Islet precursor cell (in vitro differentiated cells): ENCODE data around the gene LRPAP1.

Experiments used
- DNase-seq: peaks from one replicate; pipeline ENCODE4 v3.0.0-alpha.2; 2018

The LRPAP1 gene

DNA sequence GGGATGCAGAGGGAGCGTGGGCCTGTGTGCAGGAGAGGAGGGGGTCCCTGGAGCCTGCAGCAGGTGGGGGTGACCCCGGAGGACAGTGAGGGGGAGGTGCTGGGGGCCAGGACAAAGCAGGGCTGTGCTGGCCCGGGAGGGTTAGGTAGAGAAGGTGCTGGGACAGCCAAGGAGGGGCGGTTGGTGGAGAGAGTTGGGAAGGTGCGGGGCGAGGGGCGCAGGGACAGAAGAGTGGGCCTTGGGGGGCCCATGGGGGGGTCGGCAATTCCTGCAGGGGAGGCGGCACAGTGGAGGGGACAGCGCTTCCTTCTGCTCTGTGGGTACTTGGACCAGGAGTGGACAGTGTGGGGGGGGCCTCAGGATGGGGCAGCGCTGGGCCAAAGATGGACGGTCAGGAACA, 32.5 kb downstream of the LRPAP1 start:
- no peak for DNase-seq

- DNase-seq, result no peak
These were observed 33.2 kb downstream of the LRPAP1 start for GRCh38 chr4:3498901-3499510.

DNA sequence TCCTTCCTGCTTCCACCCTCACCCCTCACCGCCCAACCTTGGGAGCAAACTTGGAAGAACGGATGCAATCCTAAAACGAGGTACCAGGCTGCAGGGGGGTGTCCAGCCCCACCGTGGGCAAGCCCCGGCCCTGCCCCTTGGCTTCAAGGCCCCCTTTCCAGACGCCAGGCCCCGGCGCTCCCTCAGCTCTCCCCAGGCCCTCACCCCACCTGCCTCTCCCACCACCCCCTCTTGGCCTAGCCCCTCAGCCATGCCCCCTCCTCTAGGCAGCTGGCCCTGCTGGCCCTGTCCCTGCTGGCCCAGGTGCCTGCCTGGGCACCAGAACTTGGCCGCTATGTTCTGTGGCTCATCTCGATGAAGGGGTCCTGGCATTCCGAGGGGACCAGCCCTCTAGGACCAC, 33.8 kb downstream of the LRPAP1 start:
- no peak for DNase-seq

- no peak for DNase-seq
These were observed 34.5 kb downstream of the LRPAP1 start for GRCh38 chr4:3497523-3498389.

DNA sequence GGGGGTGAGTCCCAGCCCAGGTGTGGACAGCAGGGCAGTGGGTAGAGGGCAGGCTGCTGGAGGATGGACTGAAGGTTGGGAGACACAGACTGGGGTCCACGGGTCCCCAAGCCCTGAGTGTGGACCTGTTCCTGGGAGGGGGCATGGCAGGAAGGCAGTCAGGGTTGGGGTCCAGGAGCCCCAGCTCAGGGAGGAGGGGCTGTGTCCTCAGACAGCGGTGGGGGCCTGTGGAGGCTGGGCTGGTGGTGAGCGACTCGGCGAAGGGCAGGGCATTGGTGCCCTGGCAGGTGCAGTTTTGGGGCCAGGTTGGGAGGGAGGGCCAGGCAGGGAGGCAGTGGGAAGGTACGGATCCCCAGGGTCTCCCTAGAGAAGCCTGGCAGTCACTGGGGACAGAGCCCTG, 35.1 kb downstream of the LRPAP1 start:
- no peak for DNase-seq

DNA sequence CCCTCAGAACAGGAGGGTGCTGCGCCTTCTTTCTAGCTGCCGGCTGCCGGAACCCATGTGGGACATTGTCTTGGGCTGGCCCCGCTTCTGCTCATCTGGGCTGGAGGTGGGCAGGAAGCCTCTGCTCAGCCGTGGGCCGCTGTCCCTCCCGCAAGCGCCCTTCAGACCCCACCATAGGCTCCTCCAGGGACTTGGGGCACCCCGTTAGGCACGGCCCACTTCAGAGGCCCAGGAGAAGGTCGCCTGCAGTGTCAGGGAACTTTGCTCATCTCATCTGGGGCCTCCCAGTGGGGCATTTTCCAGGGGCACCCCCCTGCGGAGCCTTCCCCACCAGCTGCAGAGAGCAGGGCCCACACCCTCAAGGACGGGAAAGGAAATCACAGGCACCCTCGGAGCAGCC, 36.2 kb downstream of the LRPAP1 start:
- no peak for DNase-seq

- no peak for DNase-seq
These were observed 36.8 kb downstream of the LRPAP1 start for GRCh38 chr4:3495204-3495975.

DNA sequence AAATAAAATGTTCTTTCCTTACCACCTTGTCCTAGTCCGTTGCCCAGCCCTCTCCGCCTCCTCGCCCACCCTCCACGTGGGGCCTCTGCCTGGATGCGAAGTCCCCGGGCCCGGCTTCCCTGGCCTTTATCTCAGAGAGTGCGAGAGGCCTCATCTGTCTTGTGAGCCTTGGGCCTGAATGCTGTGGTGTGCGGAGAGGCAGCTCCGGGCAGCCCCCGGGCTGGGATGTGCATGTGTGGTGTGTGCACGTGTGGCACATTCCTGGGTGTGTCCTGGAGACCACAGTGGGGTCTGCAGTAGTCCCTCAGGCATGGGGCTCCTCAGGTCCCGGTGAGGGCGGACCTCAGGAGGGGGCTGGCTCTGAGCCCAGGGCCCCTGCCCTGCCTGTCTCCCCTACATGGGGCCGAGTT, 37.8 kb downstream of the LRPAP1 start:
- DNase-seq, result no peak

GRCh38 chr4:3493720-3494461, 38.3 kb downstream of the LRPAP1 start:
- DNase-seq, result no peak

- no peak for DNase-seq
These were observed 39.2 kb downstream of the LRPAP1 start for GRCh38 chr4:3492741-3493719.

DNA sequence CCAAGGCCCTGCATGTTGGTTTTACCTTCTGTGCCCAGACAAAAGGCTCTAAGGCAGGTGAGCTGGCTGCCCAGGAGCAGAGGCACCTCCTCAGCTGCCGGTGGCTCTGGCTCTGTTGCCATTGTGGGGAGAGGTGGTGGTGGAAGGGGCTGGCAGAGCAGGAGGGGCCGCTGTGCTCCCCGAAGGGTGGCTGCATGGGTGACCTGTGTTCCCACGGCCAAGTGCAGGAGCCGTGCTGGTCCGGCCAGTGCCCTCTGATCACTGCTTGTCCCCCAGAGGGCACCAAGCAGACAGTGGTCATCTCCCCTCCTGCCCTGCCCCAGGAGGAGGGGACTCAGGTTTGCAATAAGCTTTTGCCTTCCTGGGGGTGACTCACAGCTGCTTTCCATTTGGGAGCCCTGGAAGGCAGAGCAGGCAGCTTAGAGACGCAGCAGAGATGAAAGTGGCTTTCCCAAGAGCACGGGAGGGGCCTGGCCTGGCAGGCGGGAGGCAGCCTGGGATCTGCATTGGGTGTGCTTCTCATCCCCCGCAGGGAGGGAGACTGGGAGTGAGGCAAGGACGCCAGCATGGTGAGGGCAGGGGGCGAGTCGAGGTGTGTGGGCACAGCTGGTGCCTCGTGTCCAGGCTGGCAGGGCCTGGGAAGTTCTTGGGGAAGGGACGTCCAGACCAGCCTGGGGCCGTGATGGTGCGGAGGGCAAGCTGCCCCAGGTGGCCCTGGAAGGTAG, 40.4 kb downstream of the LRPAP1 start:
- peak; percentile 87 for DNase-seq

DNA sequence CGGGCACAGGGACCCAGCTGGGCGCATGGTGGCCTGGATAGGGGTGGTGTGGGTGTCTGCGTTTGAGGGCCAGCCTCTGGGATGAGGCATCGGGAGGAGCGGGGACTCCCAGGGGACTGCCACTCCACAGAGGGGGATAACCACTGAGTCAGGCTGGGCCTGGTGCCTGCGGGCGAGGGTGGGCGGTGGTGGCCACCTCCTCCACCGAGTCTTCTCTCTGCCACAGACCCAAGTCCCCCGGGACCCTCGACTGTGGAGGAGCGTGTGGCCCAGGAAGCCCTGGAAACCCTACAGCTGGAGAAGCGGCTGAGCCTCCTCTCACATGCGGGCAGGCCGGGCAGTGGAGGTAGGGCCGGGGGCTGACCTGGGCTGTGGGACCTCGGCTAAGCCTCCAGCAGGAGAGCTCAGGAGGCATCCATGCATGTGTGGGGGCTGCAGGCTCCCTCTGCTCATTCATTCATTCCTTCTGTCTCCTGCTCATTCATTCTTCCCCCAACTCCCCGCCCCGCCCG, 42.7 kb downstream of the LRPAP1 start:
- DNase-seq, result no peak

DNA sequence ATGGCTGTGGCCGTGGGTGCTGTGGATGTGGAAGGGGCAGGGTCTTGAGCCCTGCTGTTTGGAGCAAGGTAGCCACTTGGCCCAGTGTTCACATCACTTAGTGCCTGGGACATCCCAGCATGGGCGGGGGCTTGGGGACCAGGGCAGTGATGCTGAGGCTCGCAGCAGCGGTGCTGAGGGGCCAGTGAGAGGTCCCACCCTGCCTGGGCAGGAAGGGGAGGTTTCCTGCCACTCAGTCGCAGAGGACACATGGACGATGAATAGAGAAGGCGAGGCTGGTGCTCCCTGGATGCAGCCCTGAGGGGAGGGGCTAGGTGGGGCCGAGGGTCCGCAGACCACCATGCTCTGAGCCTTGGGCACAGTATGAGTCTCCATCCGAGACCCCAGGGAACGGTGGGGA, 43.4 kb downstream of the LRPAP1 start:
- DNase-seq, result no peak

DNA sequence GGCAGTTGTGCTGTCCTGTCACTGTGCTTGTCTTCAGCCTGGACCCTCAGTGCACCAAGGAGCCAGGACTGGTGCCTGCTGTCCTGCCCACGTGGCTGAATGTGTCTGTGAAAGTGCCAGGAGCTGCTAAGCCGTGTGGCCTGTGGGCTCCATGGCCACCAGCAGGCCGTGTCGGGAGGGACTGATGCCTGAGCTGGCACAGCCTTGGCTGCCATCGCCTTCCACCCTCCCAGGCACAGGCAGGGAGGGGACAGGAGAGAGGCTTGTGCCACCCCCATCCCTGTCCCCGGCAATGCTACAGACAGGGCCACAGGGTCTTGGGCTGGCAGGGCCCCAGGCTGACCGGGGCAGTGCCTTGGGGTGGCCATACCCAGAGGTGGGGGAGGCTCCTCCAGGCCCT, 44.4 kb downstream of the LRPAP1 start:
- DNase-seq, result no peak

GRCh38 chr4:3486541-3487540, 45.4 kb downstream of the LRPAP1 start:
- no peak for DNase-seq

DNA sequence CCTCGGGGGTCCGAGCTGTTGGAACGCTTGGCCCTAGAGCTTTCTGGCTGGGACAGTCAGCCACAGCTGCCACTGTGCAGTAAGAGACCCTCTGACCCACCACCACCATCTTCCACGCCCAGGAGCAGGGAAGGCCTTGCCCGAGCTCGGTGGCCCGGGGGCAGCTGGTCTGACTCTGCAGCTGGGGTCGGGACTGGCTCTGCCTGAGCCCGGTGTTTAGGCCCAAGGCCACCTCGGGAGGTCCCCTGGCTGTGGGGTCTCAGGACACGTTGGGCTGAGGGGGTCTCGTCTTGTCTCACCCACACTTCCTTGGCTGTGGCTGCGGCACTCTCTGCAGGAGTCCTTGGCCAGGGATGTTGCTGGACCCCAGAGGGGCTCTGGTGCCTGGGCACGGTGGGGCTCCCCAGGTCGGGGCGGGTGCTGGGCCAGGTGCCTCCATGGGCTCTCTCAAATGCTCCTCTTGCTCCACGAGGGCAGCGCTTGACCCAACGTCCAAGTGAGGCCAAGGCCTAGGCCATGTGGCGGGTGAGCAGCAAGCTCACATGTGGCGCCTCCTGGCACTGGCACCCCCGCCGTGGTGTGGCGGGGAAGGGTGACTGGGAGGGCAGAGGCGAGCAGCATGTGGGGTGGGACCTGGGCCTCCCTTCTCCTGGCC, 46.2 kb downstream of the LRPAP1 start:
- no peak for DNase-seq

DNA sequence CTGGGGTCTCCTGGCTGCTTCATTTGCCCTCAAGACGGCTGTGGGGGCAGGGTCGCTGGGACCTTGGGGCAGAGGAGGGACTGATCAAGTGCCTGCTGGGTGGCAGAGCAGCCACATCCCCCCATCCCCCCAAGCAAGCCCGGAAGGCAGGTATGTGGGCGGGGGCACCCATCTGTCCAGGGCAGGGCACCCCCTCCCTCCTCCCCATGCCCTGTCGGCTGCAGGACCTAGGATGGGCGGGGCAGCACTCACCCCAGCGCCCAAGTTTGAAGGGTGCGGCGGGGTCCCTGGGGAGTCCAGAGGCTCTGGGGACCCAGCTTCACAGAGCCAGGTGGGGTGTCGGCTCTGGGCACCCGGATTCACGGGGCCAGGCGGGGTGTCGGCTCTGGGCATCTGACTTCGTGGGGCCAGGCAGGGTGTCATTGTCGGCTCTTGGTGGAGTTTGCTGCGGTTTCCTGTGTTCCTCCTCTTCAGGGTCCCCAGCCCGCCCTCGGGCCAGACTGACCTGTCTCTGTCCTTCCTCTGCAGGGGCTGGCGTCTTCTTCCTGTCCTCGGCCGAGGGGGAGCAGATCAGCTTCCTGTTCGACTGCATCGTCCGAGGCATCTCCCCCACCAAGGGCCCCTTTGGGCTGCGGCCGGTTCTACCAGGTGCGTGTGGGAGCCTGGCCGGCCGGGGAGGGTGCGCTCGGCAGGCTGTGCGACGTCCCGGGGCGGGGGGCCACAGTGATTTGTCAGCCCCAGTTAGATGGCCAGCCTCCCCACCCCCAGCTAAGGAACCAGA, 47.0 kb downstream of the LRPAP1 start:
- DNase-seq, result no peak
